Endothelial cell of umbilical vein (primary cell): ENCODE data around the gene TMEM214. TPM values are rescaled to one million over a fixed set of nuclear protein-coding genes. Genes with fewer than 3 reads are reported as not detected.

Source experiments
- BruUV-seq: library from RNA; stranded (reverse); fragments of 400-500 nt; replicated peaks from 2 replicates; lab custom pipeline; 2021; lab: Mats Ljungman, UMichigan
- CTCF ChIA-PET: fragments of 300-600, 350-600 bp; sonication (Branson Sonifier 250); formaldehyde crosslinking; loops from one replicate; lab custom pipeline; 2021; ENCODE audit warnings: antibody characterized with exemption, inconsistent platforms; lab: Charles Lee
- POLR2A ChIA-PET: fragments of 300-600, 350-600 bp; sonication (Branson Sonifier 250); formaldehyde crosslinking; loops from one replicate; lab custom pipeline; 2021; ENCODE audit warnings: antibody characterized with exemption, inconsistent platforms; lab: Charles Lee
- DNase-seq: peaks from one replicate; pipeline ENCODE4 v3.0.0-alpha.2; 2011; ENCODE audit warnings: low read depth, low spot score
- FAIRE-seq: peaks from 2 replicates; lab custom pipeline; 2011; peaks lifted over from hg19 to GRCh38; lab: Jason Lieb, UNC
- H2AFZ ChIP-seq: 2 replicates; pipeline ENCODE4 v1.6.0; 2012; ENCODE audit warnings: low read depth, low read length, control low read depth, inconsistent platforms
- H3K27ac ChIP-seq: 2 replicates; pipeline ENCODE4 v1.5.1; 2011; ENCODE audit warnings: low read depth, mild to moderate bottlenecking, control low read depth, low read length, moderate library complexity; ENCODE audit not compliant: insufficient read depth
- H3K27me3 ChIP-seq, 2 experiments: 2 replicates each; pipeline versions ENCODE4 v1.6.0 to v1.6.1; 2011; ENCODE audit warnings: low read length in 2 of 2, mixed read lengths in 1 of 2; ENCODE audit not compliant: control insufficient read depth in 2 of 2, insufficient read depth in 2 of 2
- H3K36me3 ChIP-seq, 2 experiments: 2 replicates in 1 of 2; 3 replicates in 1 of 2; pipeline ENCODE4 v1.5.1; 2011; ENCODE audit warnings: low read length in 2 of 2, mild to moderate bottlenecking in 1 of 2, moderate library complexity in 1 of 2; ENCODE audit not compliant: control insufficient read depth in 2 of 2, insufficient read depth in 2 of 2; ENCODE audit errors: extremely low read depth in 1 of 2
- H3K4me1 ChIP-seq: 3 replicates; pipeline ENCODE4 v1.5.1; 2011; ENCODE audit warnings: mild to moderate bottlenecking, low read length; ENCODE audit not compliant: control insufficient read depth, insufficient read depth; ENCODE audit errors: extremely low read depth
- H3K4me2 ChIP-seq: 2 replicates; pipeline ENCODE4 v1.6.1; 2011; ENCODE audit warnings: low read length, control low read depth, mixed read lengths; ENCODE audit not compliant: insufficient read depth
- H3K4me3 ChIP-seq, 3 experiments: fragments of 200-600 bp in 1 of 3; sonication (generic), shearing (Covaris generic) in 1 of 3; replicated peaks in 1 of 3; 2 replicates each; pipeline ENCODE4 v1.5.1; 2011 to 2016; ENCODE audit warnings: control low read depth in 3 of 3, low read length in 3 of 3, mild to moderate bottlenecking in 2 of 3, inconsistent platforms in 1 of 3, low read depth in 1 of 3, moderate library complexity in 1 of 3; ENCODE audit not compliant: insufficient read depth in 1 of 3
- H3K79me2 ChIP-seq: 2 replicates; pipeline ENCODE4 v1.6.0; 2012; ENCODE audit warnings: low read length, inconsistent platforms; ENCODE audit not compliant: control insufficient read depth, insufficient read depth
- H3K9ac ChIP-seq: replicated peaks from 2 replicates; pipeline ENCODE3; 2011; ENCODE audit warnings: low read length, control low read depth; ENCODE audit not compliant: insufficient read depth; ENCODE audit errors: extremely low read depth
- H3K9me1 ChIP-seq: replicated peaks from 3 replicates; pipeline ENCODE4 v1.6.0; 2011; ENCODE audit warnings: mild to moderate bottlenecking, low read length; ENCODE audit not compliant: control insufficient read depth, insufficient read depth; ENCODE audit errors: extremely low read depth
- H3K9me3 ChIP-seq: replicated peaks from 2 replicates; pipeline ENCODE4 v1.5.1; 2012; ENCODE audit warnings: low read length, inconsistent platforms; ENCODE audit not compliant: control insufficient read depth, insufficient read depth
- H4K20me1 ChIP-seq: replicated peaks from 2 replicates; pipeline ENCODE3; 2011; ENCODE audit warnings: mild to moderate bottlenecking, low read length; ENCODE audit not compliant: control insufficient read depth, insufficient read depth; ENCODE audit errors: extremely low read depth
- EZH2 ChIP-seq: IDR thresholded peaks from 2 replicates; pipeline ENCODE4 v1.6.1; 2012; ENCODE audit warnings: borderline replicate concordance, low read depth, mild to moderate bottlenecking, moderate library complexity, low read length, inconsistent platforms; ENCODE audit not compliant: severe bottlenecking
- FOS ChIP-seq: IDR thresholded peaks from 2 replicates; pipeline ENCODE4 v1.6.1; 2011; ENCODE audit warnings: mild to moderate bottlenecking, low read length, moderate library complexity, borderline replicate concordance; ENCODE audit not compliant: insufficient read depth
- GATA2 ChIP-seq: IDR thresholded peaks from 2 replicates; pipeline ENCODE4 v1.7.0; 2011; ENCODE audit warnings: low read depth, mild to moderate bottlenecking, moderate library complexity, mixed read lengths, low read length; ENCODE audit not compliant: insufficient read length, insufficient read depth
- JUN ChIP-seq: IDR thresholded peaks from 2 replicates; pipeline ENCODE4 v1.6.1; 2011; ENCODE audit warnings: borderline replicate concordance, low read depth; ENCODE audit not compliant: insufficient read length, insufficient read depth
- MYC ChIP-seq: IDR thresholded peaks from one replicate; pipeline ENCODE4 v1.6.1; 2011; ENCODE audit warnings: mild to moderate bottlenecking, low read depth, low read length
- POLR2A ChIP-seq: IDR thresholded peaks from 2 replicates; pipeline ENCODE4 v1.6.1; 2012; ENCODE audit warnings: low read depth, mild to moderate bottlenecking, control low read depth, low read length
- POLR2AphosphoS5 ChIP-seq: IDR thresholded peaks from 2 replicates; pipeline ENCODE4 v1.6.1; 2012; ENCODE audit warnings: low read depth, mild to moderate bottlenecking, control low read depth, low read length, moderate library complexity; ENCODE audit not compliant: insufficient read depth
- dilution Hi-C: fragments of 300-500 bp; cut with MboI; formaldehyde crosslinking; loops from one replicate; pipeline ENCODE4 v1.15.0; 2019; ENCODE audit warnings: low sequenced_read_pairs; ENCODE audit not compliant: extremely low pct_ligation_motif_present
- intact Hi-C: fragments of 100-400 bp; cut with micrococcal nuclease; formaldehyde crosslinking; loops from one replicate; pipeline ENCODE4 v1.10.0; 2022
- polyA plus RNA-seq, 4 experiments: library from polyadenylated mRNA; depleted of rRNA in 3 of 4; stranded (reverse) in 3 of 4; unstranded in 1 of 4; fragments of >200 nt; gene quantifications; 2 replicates each; pipeline versions ENCODE4 v1.2.1 to v1.2.3, GENCODE V29; 2011 to 2012; ENCODE audit warnings: missing spikeins in 1 of 4
- total RNA-seq: library from RNA; stranded (reverse); gene quantifications from 2 replicates; pipeline ENCODE4 v1.2.3, GENCODE V29; 2021
- TF ChIP-seq, protein P1 (sequence below), 2 donors: IDR thresholded peaks; 1 replicate in 1 of 2; 2 replicates in 1 of 2; pipeline ENCODE4 v1.5.1; 2011; ENCODE audit warnings: low read length in 2 of 2, mild to moderate bottlenecking in 2 of 2, moderate library complexity in 2 of 2, control low read depth in 1 of 2, inconsistent platforms in 1 of 2, low read depth in 1 of 2; ENCODE audit not compliant: insufficient read depth in 1 of 2; ENCODE audit errors: extremely low read depth in 1 of 2
- TF ChIP-seq, protein P2 (sequence below): IDR thresholded peaks from 2 replicates; pipeline ENCODE4 v1.6.1; 2011; ENCODE audit not compliant: insufficient read depth, insufficient read length

The TMEM214 gene
- total and polyA plus RNA-seq, 2 donors (not counting 3 experiments of a cell fraction or from before 2014, with no cell fraction given), result 109 to 163 TPM

DNA sequence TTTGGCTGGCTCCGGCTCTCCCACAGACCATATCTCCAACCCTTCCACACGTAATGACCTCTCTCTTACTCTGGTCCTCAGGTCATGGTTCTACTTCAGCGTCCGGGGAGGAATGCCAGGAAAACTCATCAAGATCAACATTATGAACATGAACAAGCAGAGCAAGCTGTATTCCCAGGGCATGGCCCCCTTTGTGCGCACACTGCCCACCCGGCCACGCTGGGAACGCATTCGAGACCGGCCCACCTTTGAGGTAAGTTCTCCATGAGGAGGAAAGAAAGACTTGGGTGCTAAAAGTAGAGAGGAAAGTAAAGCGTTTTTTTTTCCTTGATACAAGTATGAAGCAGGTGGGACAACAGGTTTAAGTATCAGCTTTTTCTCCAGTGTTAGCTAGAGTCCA, 20.6 kb downstream of the TMEM214 start:
- dilution Hi-C loops, result no loop called here
- FAIRE-seq, result no peak
- H3K36me3 ChIP-seq, result peaks cover 3 to 27% of the 10 kb centered on the region in 2 experiments

More for the DNA sequence above, 20.6 kb downstream of the TMEM214 start:
- no TSS peak for BruUV-seq
- H3K9me1 ChIP-seq, result no peaks in the 10 kb centered on the region
- H3K4me1 ChIP-seq, result peaks cover 12% of the 10 kb centered on the region
- TF ChIP-seq FOS, result no peak
- TF ChIP-seq, protein P1, sequence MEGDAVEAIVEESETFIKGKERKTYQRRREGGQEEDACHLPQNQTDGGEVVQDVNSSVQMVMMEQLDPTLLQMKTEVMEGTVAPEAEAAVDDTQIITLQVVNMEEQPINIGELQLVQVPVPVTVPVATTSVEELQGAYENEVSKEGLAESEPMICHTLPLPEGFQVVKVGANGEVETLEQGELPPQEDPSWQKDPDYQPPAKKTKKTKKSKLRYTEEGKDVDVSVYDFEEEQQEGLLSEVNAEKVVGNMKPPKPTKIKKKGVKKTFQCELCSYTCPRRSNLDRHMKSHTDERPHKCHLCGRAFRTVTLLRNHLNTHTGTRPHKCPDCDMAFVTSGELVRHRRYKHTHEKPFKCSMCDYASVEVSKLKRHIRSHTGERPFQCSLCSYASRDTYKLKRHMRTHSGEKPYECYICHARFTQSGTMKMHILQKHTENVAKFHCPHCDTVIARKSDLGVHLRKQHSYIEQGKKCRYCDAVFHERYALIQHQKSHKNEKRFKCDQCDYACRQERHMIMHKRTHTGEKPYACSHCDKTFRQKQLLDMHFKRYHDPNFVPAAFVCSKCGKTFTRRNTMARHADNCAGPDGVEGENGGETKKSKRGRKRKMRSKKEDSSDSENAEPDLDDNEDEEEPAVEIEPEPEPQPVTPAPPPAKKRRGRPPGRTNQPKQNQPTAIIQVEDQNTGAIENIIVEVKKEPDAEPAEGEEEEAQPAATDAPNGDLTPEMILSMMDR (IDR thresholded peaks at IDR 0.05; ENCODE audit: extremely low read depth in 1 of 2, insufficient read depth in 1 of 2, low read depth in 1 of 2, low read length in 2 of 2), result no peak
- TF ChIP-seq GATA2, result no peak
- TF ChIP-seq, protein P2, sequence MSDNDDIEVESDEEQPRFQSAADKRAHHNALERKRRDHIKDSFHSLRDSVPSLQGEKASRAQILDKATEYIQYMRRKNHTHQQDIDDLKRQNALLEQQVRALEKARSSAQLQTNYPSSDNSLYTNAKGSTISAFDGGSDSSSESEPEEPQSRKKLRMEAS, result no peak
- TF ChIP-seq POLR2AphosphoS5, result no peak
- no peak for TF ChIP-seq EZH2
- no peak for TF ChIP-seq MYC
- TF ChIP-seq JUN, result no peak
- no peak for TF ChIP-seq POLR2A
- intact Hi-C loops, result no loop called here
- H4K20me1 ChIP-seq, result no peaks in the 10 kb centered on the region
- H3K79me2 ChIP-seq, result no peaks in the 10 kb centered on the region
- H3K27me3 ChIP-seq, result no peaks in the 10 kb centered on the region
- no peak for DNase-seq
- H3K9ac ChIP-seq, result no peak overlapping the region
- H3K4me2 ChIP-seq, result no peak overlapping the region
- H2AFZ ChIP-seq, result no peak overlapping the region
- ChIA-PET CTCF (interaction anchor here (3.8 to 5.9 kb wide), 2 partner anchors 19 to 92 kb away, joined by 25 to 34 read pairs; partner anchors contain the start of gene OST4), POLR2A (no interaction called here)
- no peaks in the 10 kb centered on the region for H3K9me3 ChIP-seq
- H3K4me3 ChIP-seq, result no peak overlapping the region
- H3K27ac ChIP-seq, result no peak overlapping the region
